Stimulated activated CD4-positive, alpha-beta T cell treated with anti-CD3 and anti-CD28 coated beads, Interleukin-15, amount 100 ng/mL, for 24 hours (primary cell): ENCODE data around the gene CEP112.
"Not testable (repeated sequence)": the region's sequence is repeated elsewhere in the genome, so short reads cannot be mapped to it uniquely, and the experiment has no call there.

Experiments
- DNase-seq: peaks from one replicate; pipeline ENCODE4 v3.0.0-alpha.2; 2020

Gene CEP112

DNA sequence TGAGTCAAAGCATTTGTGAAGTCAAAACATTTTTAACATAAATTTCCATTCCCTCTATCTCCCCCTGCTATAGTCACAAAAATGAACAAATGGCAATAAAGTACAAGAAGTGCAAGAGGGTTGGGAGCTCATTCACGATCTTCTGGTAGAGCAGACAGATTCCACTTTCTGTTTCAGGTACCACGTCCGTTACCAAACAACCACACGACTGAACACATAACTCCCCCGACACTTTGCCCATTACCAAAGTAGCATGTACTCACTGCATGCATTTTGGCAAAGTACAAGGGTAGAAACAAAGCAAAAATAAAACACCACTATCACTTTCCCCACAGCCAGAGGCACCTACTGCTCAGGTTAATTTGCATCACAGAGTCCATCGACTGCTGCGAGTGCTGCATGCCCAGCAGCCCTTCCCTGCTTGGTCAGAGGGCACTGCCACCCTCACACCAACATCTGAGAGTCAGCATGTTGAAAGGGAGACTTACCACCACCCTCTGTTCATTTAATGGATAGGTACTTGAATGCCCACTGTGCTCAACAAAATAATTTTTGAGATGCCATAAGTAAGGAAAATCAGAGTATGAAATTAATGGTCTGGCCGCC, 480.2 kb downstream of the CEP112 start:
- no peak for DNase-seq

DNA sequence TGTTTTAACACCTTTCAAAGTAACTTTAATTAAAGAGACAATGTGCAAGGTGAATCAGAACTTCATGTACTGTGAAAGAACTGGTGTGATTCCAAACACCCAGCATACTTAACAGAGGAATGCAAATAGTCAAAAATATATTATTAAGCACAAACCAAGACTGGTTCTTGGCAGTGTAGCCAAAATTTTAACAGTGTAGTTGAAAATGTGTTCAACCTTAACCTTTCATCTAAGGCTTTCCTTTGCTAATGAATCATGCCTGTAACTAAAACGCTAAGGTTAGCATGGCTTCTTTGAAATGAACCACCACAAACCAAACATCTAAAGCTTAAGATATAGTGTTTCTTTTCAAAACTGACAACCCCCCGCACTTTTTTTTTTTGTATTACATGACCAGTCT, 484.2 kb downstream of the CEP112 start:
- DNase-seq = no peak

DNA sequence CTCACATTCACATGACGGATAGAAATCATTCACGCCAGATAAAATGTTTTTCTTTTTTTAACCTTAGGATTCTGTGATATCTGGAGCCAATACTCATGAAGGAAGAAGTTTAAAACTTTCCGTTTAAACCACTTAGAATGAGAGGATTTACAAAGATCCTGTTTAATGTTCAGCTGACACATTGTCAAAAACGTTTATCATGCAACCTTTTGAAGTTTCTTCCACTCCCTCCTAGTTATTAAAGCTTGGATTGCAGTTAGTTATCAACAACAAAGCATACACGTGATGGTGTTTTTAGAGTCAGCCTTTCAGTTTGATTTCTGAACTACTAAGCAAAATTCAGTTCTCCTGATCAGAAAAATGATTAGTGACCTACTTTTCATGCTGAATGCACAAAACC, 487.2 kb downstream of the CEP112 start:
- no peak for DNase-seq

DNA sequence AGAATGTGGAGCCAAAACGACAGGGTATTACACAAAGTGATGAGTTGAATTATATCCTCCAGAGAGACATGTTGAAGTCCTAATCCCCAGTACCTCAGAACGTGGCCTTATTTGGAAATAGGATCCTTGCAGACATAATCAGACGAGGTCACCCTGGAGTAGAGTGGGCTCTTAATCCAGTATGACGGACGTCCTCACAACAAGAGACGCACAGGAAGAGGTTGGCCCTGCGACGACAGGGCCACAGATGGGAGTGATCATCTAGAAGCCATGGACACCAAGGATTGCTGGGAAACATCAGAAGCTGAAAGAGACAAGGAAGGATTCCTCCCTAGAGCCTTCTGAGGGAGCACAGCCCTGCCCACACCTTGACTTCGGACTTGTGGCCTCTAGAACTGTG, 488.0 kb downstream of the CEP112 start:
- DNase-seq = no peak

DNA sequence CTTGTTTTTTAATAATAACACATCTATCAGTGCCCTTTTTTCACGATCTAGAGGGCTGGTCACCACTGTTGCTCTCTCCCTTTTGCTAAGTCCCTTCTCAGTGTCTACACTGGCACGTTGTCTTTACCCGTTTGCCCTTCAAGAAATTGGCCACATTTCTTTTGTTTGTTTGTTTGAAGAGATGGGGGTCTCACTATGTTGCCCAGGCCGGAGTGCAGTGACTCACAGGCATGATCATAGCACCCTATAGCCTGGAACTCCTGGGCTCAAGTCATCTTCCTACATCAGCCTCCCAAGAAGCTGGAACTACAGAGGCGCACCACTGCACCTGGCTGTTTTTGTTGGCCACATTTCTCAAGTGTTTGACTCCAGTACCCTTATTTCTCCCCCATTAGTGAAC, 492.5 kb downstream of the CEP112 start:
- no peak for DNase-seq

DNA sequence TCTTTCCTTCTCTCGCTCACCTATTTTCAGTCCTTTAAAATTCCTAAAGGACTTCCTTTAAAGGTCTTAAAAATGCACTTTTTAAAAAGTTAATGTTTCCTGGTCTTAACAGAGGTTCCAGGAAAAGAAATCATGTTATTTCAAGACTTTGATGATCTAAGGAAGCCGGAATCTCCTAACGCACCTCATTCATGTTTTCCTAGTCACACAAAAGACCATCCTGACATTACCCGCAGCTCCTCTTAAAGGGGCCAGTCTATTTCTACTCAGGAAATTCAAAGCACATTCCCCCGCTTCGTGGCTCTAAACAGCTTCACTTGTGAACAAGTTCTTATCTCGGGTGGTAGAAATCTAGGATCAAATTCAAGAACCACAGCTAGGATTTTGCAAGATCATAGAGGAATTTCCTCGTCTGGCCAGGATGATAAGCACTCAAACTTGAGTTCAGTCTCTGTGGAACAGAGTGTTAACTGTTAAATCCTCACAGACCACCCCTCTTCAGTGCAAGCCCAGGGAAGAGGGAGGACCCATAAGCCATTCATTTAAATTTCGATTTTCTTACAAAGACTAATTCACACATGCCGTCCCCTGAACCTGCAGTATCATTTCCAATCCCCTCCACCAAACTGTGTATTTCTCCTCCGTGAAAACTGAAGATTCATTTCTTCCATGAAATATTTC, 493.4 kb downstream of the CEP112 start:
- DNase-seq = no peak

DNA sequence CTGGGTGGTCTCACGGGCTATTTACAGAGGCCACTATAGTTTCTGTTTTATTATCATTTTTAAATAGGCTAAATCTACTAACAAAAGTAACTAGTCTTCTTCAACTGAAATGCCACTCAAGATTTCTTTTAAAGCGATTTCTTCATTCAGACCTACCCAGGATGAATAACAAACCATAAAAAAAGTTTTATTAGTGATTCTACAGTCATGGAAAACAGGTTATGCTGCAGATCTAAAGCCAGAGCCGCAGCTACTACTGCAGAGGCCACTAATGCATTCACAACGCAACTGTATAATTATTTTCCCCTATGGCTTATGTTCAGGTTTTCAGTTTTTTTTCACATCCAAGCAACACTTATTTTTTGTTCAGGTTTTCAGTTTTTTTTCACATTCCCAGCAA, 494.3 kb downstream of the CEP112 start:
- DNase-seq = no peak

DNA sequence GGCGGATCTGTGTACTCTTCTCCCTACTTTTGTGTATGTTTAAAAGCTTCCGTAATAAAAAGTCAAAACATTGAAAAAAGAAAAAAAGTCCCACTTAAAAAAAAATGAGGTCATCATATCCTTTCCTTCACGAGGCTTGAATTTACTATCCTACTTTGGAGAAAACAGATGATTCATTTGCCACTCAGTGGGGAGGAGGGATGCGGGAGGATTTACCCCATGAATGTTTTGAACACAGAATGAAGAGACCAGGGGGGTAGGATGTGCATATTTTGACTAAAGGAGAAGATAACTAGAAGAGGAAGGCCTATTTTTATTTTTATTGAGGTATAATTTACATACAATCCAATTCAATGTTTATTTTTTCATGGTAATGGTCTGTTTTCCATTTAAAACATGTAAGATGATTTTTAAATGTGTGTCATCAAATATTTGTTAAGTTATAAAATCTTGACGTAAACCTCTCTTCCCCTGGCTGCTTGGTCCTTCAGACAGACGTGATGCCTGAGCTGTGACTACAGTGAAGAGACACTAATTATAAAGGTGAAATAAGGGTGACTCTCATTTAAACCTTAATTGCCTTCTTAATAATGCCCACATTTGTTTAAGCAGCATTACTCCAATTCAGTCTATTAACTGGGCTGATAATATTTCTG, 495.1 kb downstream of the CEP112 start:
- no peak for DNase-seq

DNA sequence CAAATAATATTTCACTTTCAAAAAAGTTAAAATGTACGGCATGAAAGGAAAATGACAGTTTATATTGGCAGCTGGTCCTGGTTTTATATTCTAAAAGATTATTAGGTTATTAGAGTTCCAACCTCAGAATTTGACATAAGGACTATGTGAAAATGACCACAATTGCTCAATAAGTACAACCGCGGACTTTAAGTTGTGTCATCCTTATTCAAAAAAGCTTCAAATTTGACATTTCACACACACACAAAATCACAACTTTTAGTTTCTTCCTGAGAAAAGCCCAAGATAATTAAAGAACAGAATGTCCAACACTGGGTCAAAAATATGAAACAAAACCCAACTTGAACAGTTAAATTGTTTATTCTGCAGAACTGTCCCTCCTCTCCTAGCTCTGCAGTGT, 497.3 kb downstream of the CEP112 start:
- DNase-seq = no peak

DNA sequence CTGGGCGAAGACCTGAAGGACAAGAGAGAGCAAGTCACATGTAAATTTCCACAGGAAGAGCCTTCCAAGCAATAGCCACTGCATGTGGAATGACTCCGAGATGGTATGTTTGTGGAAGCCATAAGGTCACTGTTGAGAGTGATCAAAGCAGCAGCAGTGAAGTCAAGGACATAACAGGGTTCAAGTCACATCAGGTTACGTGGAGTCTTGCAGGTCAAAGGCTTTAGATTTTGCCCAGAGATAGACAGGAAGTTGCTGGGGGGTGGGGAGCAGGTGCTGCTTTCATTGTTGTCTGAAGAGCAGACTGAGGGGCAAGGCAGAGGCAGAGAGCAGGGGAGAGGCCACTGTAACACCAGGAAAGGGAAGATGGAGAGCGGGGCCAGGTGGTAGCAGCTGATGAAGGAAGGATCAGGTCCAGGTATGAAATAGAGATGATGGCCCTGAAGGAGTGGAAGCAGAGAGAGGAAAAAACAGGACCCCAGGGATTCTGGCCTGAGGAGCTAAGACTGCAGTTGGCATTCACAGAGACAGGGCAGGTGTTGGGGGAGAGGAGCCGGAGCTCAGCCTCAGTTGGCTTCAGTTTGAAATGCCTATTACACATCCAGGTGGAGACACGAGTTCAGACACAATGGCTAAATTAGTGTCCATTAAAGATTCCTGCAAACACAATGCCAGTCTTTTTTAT, 501.2 kb downstream of the CEP112 start:
- DNase-seq = no peak

DNA sequence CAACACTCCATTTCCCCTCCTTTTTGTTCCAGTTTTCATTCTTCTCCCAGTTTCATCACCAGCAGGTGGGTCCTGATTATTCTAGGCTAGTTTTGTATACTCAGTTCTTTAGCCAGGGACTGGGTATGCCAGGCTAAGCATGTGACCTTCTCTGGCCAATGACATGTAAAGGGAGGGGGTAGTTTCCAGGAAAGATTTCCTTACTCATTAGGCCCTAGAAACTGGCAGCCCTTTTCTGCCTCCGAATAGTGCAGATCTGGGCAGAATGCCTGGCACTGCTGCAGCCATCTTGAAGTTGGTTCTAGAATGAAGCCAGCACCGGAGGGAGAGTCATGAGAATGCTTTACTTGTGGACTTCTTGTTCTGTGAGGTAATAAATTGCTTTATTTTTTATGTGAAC, 503.6 kb downstream of the CEP112 start:
- DNase-seq = no peak

DNA sequence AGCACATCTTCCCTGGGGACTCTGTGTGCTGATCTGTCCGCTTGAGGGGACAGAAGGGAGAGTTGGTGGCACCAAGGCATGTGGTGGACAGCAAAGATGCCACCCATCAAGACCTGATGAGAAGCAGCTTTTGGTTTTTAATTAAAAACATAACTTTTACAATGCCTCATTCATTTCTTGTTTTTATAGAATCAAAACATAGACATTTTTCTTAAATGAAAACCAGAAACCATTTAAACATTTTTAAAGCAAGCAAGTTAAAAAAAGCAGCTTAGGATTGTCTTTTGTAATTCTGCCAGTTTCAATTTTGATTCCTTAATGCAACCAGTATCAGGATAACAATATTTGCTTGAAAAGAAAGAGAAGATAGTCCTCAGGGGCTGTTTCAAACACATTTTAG, 506.8 kb downstream of the CEP112 start:
- DNase-seq = no peak

DNA sequence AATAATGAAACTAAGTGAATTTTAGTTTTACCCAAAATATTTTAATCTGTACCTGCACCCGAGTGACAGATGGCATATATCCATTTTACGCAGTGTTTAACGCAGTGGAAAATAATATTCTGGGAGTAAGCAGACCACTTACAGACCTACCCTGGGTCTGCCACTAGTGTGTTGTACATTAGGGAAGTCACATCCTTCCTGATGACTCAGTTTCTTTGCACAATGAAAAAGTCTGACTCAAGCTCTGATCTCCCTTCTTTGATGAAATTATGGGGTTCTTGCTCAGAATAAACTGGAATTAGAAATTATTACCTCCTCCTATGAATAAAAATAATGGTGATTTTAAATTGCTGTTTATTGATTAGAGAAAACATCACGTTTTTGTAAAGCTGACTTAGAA, 507.3 kb downstream of the CEP112 start:
- DNase-seq = no peak

DNA sequence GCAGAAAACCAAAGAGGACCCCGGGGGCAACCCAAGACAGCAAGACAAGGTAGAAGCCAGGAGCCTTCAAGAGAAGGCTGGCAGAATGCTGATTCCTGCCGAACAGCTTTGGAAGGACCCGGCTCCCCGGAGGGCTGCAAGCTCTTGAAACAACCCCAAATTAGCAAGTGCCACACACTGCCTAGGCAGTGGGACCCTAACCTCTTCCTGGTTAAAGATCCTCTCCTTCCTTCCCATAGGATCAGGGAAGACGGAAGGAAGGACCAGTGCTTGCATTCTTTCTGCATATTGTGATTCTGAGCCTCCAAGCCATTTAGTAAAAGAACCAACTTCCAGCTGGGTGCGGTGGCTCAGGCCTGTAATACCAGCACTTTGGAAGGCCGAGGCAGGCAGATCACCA, 508.5 kb downstream of the CEP112 start:
- no peak for DNase-seq

DNA sequence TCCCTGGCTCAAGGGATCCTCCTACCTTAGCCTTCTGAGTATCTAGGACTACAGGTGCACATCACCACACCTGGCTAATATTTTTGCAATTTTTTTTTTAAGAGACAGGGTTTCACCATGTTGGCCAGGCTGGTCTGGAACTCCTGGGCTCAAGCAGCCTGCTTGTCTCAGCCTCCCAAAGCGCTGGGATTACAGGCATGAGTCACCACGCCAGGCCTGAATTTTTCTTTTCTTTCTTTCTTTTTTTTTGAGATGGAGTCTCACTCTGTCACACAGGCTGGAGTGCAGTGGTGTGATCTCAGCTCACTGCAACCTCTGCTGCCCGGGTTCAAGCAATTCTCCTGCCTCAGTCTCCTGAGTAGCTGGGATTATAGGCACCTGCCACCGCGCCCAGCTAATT, 510.2 kb downstream of the CEP112 start:
- DNase-seq = not testable (repeated sequence)

DNA sequence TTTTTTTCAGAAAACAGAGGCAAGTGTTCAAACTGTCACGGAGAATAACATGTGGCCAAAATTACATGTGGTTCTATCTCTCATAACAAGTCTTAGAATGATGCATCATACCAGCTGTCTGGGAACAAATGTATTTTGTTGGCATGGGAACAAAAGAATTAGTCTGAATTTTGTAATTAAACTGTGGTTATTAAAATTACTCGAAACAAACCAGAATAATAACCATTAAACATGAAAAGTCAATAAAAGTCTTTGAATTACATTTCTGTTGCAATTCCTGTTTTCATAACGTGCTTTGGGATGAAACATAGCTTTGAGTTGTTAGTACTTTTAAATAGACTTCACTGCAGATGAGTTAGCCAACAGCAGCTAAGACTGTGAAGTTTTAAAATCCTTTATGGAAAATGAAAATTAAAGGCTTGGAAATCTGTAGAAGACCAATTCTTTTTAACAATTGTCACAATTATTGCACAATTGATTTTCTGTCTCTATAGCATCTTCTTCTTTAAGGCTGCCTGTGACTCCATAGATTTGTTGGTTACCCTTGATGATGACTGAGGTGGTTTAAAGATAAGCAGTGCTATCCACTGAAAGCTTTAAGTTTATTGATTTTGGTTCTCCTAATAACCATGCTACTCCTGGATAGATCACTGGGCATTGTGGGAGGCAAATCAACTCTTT, 512.6 kb downstream of the CEP112 start:
- DNase-seq = no peak

DNA sequence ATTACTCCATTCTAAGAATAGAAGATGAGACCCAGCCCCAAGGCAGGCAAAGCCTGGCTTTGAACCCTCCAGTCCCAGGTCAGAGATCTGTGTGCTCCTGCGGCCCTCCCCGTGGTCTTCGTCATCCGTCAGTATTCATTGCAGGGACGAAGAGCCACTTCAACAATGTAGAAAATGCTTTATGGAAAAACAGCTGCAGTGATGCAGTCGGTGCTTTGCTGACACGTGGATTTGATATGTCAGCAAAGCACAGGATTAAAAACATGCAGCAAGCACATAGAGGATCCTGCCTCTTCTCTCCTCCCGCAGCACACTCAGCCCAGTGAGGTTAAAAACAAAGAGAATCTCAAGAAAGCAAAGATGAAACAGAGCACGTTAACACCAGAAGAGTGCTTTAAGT, 513.4 kb downstream of the CEP112 start:
- DNase-seq = no peak

DNA sequence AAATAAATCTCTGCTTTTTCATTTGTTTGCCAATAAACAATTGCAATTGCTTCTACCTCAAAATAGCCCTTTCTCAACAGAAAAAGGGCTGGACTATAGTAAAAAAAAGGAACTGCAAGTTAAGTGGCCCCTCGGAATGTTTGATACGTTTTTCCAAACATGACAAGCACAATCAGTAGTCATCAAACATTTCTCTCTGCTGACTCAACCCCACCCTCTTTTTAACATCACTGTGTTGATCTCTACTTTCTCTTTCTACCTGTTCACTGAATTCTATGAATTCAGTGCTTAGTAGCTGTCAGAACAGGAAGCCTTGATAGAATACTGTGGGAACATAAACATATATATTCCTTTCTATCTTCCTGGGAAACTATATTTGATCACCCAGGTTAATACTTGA, 514.0 kb downstream of the CEP112 start:
- no peak for DNase-seq

DNA sequence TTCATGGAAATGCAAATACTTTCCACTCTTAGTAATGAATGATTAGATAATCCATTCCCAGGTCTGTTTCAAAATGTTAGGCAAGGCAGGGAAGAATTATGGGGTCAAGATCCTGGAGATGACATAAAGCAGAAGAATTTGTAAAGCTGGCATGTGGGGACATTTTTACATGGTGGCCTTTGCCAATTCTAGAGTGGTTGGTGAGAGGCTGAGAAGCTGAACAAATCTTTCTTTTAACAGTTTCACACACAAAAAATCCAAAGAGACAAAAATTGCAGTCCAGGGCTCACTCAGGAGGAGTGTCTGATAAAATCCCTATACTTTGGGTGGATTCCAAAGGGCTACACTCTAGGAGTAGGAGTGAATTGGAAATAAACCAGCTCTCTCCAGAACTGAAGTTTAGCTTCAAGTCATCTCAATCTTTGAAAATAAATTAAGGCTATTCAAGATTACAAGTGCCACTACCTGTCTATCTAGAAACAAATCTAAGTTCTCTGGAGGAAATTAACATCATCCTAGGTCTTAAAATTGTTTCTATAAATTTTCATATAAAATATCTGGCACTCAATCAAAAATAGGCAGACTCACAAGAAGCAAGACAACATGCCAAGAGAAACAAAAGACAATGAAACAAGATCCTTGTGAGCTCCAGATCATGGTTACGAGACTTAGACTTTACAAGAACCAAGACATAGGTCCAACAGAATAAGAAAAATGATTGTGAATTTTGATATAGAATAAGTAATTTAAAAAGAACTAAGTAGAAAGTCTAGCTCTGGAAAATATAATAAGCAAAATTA, 517.5 kb downstream of the CEP112 start:
- DNase-seq = no peak

DNA sequence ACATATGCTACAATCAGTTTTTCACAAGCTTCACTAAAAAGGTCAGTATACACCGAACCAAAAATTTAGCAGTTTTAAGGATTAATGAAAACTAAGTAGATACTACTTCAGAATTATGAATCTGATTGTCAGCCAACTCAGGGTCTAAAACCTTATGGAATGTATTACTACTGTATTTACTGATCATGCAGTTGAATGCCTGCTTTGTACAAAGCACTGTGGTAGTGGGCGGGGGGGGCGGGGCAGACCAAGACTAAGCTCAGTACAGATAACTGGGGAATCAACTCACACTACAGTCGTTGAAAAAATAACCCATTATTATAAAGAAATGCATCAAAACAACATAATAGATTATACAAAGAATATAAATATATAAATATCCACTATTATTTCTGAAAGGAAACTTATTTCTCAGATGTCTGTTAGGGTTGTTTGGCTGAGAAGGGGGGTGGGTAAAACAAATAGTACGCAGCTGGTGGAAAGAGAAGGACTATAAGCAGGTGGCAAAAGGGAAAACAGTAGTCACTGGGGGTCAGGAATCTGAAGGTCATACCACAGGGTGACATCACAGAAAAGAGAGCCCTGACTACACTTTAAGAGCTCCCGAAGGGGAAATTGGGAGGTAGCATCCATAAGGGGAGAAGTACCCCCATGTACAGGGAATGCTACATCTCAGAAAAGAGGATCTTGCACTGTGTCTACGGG, 521.1 kb downstream of the CEP112 start:
- no peak for DNase-seq

DNA sequence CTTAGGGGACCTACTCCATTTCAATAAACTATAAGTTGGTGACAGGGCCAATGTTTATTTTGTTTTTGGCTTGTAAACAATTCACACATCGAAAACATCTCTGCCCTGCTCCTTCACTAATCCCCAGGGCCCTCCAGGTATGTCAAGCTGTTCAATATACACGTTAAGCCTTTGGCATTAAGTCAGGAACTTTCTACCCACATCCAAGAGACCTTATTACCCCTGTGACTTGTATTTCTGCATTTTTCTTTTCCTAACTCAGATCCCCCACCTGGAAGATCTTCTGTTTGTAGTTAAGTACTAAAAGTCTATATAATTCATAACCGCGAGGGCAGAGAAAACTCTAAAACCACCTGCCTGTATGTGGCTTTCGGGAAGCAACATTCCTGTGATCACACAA, 523.7 kb downstream of the CEP112 start:
- no peak for DNase-seq

DNA sequence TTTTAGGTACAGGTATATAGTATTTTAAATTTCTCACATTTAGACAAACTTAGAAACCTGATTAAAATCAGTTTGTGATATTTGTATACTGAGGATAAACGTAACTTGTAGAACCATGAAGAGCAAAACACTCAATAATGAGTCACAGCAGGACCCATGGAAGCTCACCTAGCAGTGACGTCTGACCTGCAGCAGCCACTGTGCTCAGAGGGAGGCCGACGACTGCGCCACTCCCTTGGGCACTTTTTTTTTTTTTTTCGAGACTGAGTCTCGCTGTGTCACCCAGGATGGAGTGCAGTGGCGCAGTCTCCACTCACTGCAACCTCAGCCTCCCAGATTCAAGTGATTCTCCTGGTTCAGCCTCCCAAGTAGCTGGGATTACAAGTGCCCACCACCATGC, 524.3 kb downstream of the CEP112 start:
- no peak for DNase-seq
